Choroid plexus epithelial cell (primary cell): Measurements from ENCODE around the gene GPRC5C.

Experiments
- DNase-seq: peaks from one replicate; pipeline ENCODE4 v3.0.0-alpha.2; 2010; ENCODE audit warnings: low read depth
- H3K4me3 ChIP-seq: 2 replicates; pipeline ENCODE4 v1.5.1; 2011; ENCODE audit warnings: low read depth, mild to moderate bottlenecking, control low read depth, low read length, moderate library complexity
- TF ChIP-seq, protein P1 (sequence below): conservative IDR thresholded peaks from 2 replicates; pipeline ENCODE4 v1.5.1; 2011; ENCODE audit warnings: low read depth, mild to moderate bottlenecking, control low read depth, inconsistent platforms, low read length, moderate library complexity

Gene GPRC5C

DNA sequence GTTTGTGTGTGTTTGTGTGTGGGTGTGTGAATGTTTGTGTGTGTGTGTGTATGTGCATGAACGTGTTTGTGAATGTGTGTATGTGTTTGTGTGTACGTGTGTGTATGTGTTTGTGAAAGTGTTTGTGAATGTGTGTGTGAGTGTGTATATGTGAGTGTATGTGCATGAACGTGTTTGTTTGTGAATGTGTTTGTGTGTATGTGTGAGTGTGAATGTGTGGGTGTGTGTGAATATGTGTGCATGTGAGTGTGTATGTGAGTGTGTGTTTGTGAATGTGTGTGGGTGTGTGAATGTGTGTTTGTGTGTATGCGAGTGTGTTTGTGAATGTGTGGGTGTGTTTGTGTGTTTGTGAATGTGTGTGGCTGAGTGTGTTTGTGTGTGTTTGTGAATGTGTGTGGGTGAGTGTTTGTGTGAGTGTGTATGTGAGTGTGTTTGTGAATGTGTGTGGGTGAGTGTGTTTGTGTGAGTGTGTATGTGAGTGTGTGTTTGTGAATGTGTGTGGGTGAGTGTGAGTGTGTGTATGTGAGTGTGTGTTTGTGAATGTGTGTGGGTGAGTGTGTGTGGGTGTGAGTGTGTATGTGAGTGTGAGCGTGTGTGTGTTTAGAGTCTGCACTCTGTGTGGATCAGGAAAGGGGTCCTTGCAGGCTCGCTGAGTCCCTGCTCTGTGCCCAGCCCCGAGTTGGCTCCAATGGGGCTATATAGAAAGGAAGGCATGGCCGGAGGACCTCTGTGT lies 33.7 kb downstream of the GPRC5C start:
- DNase-seq, result no peak
- TF ChIP-seq, protein P1, sequence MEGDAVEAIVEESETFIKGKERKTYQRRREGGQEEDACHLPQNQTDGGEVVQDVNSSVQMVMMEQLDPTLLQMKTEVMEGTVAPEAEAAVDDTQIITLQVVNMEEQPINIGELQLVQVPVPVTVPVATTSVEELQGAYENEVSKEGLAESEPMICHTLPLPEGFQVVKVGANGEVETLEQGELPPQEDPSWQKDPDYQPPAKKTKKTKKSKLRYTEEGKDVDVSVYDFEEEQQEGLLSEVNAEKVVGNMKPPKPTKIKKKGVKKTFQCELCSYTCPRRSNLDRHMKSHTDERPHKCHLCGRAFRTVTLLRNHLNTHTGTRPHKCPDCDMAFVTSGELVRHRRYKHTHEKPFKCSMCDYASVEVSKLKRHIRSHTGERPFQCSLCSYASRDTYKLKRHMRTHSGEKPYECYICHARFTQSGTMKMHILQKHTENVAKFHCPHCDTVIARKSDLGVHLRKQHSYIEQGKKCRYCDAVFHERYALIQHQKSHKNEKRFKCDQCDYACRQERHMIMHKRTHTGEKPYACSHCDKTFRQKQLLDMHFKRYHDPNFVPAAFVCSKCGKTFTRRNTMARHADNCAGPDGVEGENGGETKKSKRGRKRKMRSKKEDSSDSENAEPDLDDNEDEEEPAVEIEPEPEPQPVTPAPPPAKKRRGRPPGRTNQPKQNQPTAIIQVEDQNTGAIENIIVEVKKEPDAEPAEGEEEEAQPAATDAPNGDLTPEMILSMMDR, result no peak
- H3K4me3 ChIP-seq, result no peak overlapping the region

DNA sequence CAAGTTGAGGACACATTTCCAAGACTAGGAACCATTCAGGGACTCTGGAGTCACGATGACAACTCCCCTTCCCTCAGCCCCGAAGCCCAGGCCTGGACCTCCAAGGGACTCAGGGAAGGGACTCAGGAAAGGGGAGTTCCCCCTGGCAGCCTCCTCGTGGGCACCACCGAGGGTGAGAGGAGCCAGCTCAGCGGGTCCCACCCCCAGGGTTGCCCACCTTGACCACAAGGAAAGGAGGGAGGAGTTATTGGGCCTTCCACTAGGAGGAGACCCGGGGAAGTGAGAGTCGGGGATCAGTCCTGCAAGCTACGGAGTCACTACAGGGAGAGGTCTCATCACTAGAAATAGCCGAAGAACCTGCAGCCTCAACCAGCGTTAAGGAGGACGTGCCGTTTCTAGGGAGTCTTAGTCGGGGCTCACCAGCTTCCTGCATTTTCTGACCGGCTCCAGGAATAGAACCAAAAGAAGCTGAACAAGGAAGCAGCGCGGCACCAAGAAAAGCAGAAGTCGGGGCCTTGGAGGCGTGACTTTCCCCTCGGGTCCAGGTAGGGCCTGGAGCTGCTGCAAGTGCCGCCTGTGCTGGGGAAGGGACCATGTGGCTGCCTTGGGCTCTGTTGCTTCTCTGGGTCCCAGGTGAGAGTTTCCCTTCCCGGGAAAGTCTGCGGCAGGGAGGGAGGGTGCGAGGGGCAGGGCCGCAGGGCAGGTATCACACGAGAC lies 34.4 kb downstream of the GPRC5C start, which contains the start of gene CD300A:
Gene CD300A (plus strand): TSS at position 524 of the 717 bp plus-strand sequence. CDS start 70 bp downstream, at position 594.
- DNase-seq, result no peak
- no peak within 1 kb of the TSS for H3K4me3 ChIP-seq
- TF ChIP-seq, protein P1, result no peak

- H3K4me3 ChIP-seq, result no peak overlapping the region
- no peak for DNase-seq
- TF ChIP-seq, protein P1, result no peak
Measured at GRCh38 chr17:74466828-74467184, 34.9 kb downstream of the GPRC5C start.

- TF ChIP-seq, protein P1, result no peak
- H3K4me3 ChIP-seq, result no peak overlapping the region
- DNase-seq, result no peak
Measured at GRCh38 chr17:74467221-74467951, 35.5 kb downstream of the GPRC5C start.

GRCh38 chr17:74471341-74471740 lies 39.5 kb downstream of the GPRC5C start:
- H3K4me3 ChIP-seq, result no peak overlapping the region
- TF ChIP-seq, protein P1, result no peak
- DNase-seq, result no peak

DNA sequence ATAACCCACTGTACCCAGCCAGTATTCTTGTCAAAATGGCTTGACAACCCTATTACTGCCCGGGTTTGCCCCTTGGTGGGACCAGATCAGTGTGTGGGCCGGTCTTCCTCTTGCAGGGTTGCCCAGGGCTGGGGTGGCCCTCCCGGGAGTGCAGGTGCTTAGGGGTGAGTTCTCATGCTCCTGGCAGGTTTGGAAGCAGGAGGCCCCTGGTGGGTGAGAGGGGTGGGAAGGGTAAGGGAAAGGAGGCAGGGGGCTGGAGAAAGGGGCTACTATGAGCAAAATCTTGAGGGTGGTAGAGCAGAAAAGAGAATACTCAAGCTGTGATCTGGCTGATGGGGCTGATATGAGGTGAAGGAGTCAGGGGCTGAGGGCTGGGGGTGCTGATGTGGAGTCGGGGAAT lies 41.0 kb downstream of the GPRC5C start:
- TF ChIP-seq, protein P1, result no peak
- DNase-seq, result no peak
- no peak overlapping the region for H3K4me3 ChIP-seq
